NB4 (cell line): ENCODE measurements around the gene LRRC27.

ENCODE experiments used
- DNase-seq: peaks from one replicate; pipeline ENCODE4 v3.0.0; 2010; ENCODE audit warnings: low read depth
- H3K4me3 ChIP-seq: one replicate; pipeline ENCODE4 v1.5.1; 2011; ENCODE audit warnings: mild to moderate bottlenecking, low read depth, low read length, moderate library complexity
- CTCF ChIP-seq: IDR thresholded peaks from one replicate; pipeline ENCODE4 v1.5.1; 2012; ENCODE audit warnings: low read depth, low read length
- MAX ChIP-seq: IDR thresholded peaks from 2 replicates; pipeline ENCODE4 v1.6.1; 2011; ENCODE audit warnings: low read depth, low read length
- MYC ChIP-seq: IDR thresholded peaks from 2 replicates; pipeline ENCODE4 v1.6.1; 2011; ENCODE audit warnings: low read depth, low read length
- POLR2A ChIP-seq: IDR thresholded peaks from 2 replicates; pipeline ENCODE4 v1.6.1; 2011; ENCODE audit warnings: mild to moderate bottlenecking; ENCODE audit not compliant: insufficient read length; ENCODE audit errors: extremely low read depth

Gene LRRC27

GRCh38 chr10:132361581-132362101 is 29.6 kb downstream of the LRRC27 start:
- no peak for TF ChIP-seq CTCF
- no peak for TF ChIP-seq MAX
- no peak for TF ChIP-seq MYC
- no peak for TF ChIP-seq POLR2A
- H3K4me3 ChIP-seq, result no peak overlapping the region
- no peak for DNase-seq

GRCh38 chr10:132362151-132362611 is 30.2 kb downstream of the LRRC27 start:
- H3K4me3 ChIP-seq, result no peak overlapping the region
- no peak for TF ChIP-seq CTCF
- no peak for TF ChIP-seq MAX
- no peak for TF ChIP-seq POLR2A
- no peak for TF ChIP-seq MYC
- DNase-seq, result no peak

- no peak overlapping the region for H3K4me3 ChIP-seq
- TF ChIP-seq POLR2A, result no peak
- TF ChIP-seq MYC, result no peak
- no peak for TF ChIP-seq MAX
- no peak for TF ChIP-seq CTCF
- no peak for DNase-seq
Observed at GRCh38 chr10:132363376-132363775, 31.4 kb downstream of the LRRC27 start.

- no peak for TF ChIP-seq POLR2A
- TF ChIP-seq CTCF, result no peak
- no peak for TF ChIP-seq MYC
- no peak for TF ChIP-seq MAX
- DNase-seq, result peak; percentile 57
- no peak overlapping the region for H3K4me3 ChIP-seq
Observed at GRCh38 chr10:132363921-132364593, 32.1 kb downstream of the LRRC27 start.

- TF ChIP-seq MAX (no peak), POLR2A (no peak), MYC (no peak), CTCF (no peak)
- no peak overlapping the region for H3K4me3 ChIP-seq
- DNase-seq, result peak; percentile 41
Observed at GRCh38 chr10:132364594-132364970, 32.6 kb downstream of the LRRC27 start.
